Neutrophil (primary cell): Measurements from ENCODE around the gene TBK1.
A peak's percentile ranks its signal among the peaks of the same experiment; 100 is the strongest.

Experiments used
- H3K27ac ChIP-seq: fragments of 200-600 bp; sonication (generic); 2 replicates; pipeline ENCODE4 v1.5.1; 2016; ENCODE audit warnings: mild to moderate bottlenecking, moderate library complexity
- H3K27me3 ChIP-seq: fragments of 200-600 bp; sonication (generic); 2 replicates; pipeline ENCODE4 v1.6.0; 2016; ENCODE audit warnings: mild to moderate bottlenecking
- H3K36me3 ChIP-seq: fragments of 200-600 bp; sonication (generic); 2 replicates; pipeline ENCODE4 v1.5.1; 2017
- H3K4me1 ChIP-seq, 2 experiments: fragments of 200-600 bp in 1 of 2; sonication (generic) in 1 of 2; 1 replicate in 1 of 2; 2 replicates in 1 of 2; pipeline versions ENCODE4 v1.5.1 to v1.6.1; 2013 to 2016; ENCODE audit warnings: low read depth in 1 of 2, low read length in 1 of 2, mild to moderate bottlenecking in 1 of 2, moderate library complexity in 1 of 2; ENCODE audit not compliant: control insufficient read depth in 1 of 2, insufficient read depth in 1 of 2
- H3K4me3 ChIP-seq, 2 experiments: fragments of 200-600 bp in 1 of 2; sonication (generic) in 1 of 2; 1 replicate in 1 of 2; 2 replicates in 1 of 2; pipeline ENCODE4 v1.5.1; 2013 to 2016; ENCODE audit warnings: low read depth in 1 of 2, low read length in 1 of 2, mild to moderate bottlenecking in 1 of 2, moderate library complexity in 1 of 2
- H3K9me3 ChIP-seq: fragments of 200-600 bp; sonication (generic); 2 replicates; pipeline ENCODE4 v1.5.1; 2016
- CTCF ChIP-seq: fragments of 200-600 bp; sonication (generic); IDR thresholded peaks from 2 replicates; pipeline ENCODE4 v1.5.1; 2016; ENCODE audit warnings: antibody characterized with exemption

TBK1 gene

DNA sequence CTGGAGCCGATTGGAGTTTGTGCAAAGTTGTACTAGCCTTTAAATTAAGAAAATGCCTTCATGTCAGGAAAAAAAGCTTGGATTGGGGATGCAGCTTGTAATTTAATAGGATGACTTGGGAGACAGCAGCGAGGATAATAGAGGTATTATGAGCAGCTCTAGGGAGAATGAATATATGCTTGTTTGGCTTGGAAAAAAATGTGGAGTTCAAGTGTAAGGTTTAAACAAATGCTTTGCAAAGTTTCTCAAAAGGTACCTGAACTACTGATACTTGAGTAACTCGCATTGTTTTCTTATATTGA is 93.1 kb downstream of the TBK1 start:
- Histone ChIP-seq H3K9me3 (no peaks in the 10 kb centered on the region), H3K4me3 (no peak overlapping the region), H3K4me1 (peaks cover 6 to 8% of the 10 kb centered on the region in 2 experiments), H3K36me3 (no peaks in the 10 kb centered on the region), H3K27me3 (peaks cover 2% of the 10 kb centered on the region), H3K27ac (no peak overlapping the region)
- no peak for TF ChIP-seq CTCF

DNA sequence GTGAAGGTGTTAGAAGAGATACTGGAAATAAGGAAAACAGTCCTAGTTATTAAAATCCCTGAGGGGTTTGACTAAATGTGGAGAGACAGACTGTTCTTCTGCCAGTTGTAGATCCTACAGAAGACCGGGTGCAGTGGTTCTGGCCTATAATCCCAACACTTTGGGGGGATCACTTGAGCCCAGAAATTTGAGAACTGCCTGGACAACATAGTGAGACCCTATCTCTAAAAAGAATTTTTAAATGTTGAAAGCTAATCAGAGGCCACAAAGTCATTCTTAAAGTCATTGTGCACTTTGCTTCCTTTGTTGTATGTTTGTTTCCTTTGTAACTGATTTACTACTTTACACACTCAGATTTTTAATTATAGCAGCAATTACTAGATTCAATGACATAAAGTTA is 97.2 kb downstream of the TBK1 start:
- H3K9me3 ChIP-seq: no peaks in the 10 kb centered on the region
- no peak for TF ChIP-seq CTCF
- H3K4me3 ChIP-seq: no peak overlapping the region
- no peaks in the 10 kb centered on the region for H3K36me3 ChIP-seq
- H3K27ac ChIP-seq: peak overlapping the region; percentile 15
- peaks cover 7 to 10% of the 10 kb centered on the region in 2 experiments for H3K4me1 ChIP-seq
- peaks cover 2% of the 10 kb centered on the region for H3K27me3 ChIP-seq

DNA sequence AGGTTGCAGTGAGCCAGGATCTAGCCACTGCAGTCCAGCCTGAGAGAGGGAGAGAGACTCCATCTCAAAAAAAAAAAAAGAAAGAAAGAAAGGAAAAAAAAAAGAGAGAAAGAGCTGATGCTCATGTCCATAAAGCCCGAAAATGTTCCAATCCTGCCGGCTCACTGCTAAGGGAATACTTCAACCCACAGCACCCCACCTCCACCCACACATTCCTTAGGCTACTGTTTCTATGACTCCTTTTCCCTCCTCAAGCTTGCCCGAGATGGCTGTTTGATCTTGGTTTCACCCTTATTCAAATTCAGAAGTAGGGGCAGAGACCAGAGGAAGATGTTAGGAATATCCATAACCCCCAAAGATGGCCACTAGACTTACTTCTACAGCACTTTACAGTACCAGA is 98.8 kb downstream of the TBK1 start:
- Histone ChIP-seq H3K4me3 (no peak overlapping the region), H3K27ac (no peak overlapping the region)

GRCh38 chr12:64551676-64552075 is 99.8 kb downstream of the TBK1 start:
- peaks cover 2% of the 10 kb centered on the region for H3K27me3 ChIP-seq
- no peak for TF ChIP-seq CTCF

More for the DNA sequence above, 98.8 kb downstream of the TBK1 start:
- Histone ChIP-seq H3K4me1 (peaks cover 7 to 10% of the 10 kb centered on the region in 2 experiments), H3K36me3 (no peaks in the 10 kb centered on the region), H3K27me3 (peaks cover 2% of the 10 kb centered on the region), H3K9me3 (no peaks in the 10 kb centered on the region)
- no peak for TF ChIP-seq CTCF

More at GRCh38 chr12:64551676-64552075, 99.8 kb downstream of the TBK1 start:
- Histone ChIP-seq H3K36me3 (no peaks in the 10 kb centered on the region), H3K9me3 (no peaks in the 10 kb centered on the region), H3K27ac (no peak overlapping the region), H3K4me3 (no peak overlapping the region), H3K4me1 (peaks cover 7 to 10% of the 10 kb centered on the region in 2 experiments)
